GM18870 (cell line): ENCODE measurements around the gene PRR5.
"Not testable (repeated sequence)": the region's sequence is repeated elsewhere in the genome, so short reads cannot be mapped to it uniquely, and the experiment has no call there.

Source experiments
- ATAC-seq: cut with Tn5 transposase; IDR thresholded peaks from one replicate; pipeline ENCODE4 v1.9.1; 2021; ENCODE audit warnings: moderate library complexity; ENCODE audit not compliant: unreplicated experiment

The PRR5 gene

GRCh38 chr22:44734278-44734677 lies 32.3 kb downstream of the PRR5 start:
- no peak for ATAC-seq

- ATAC-seq: no peak
Measured at GRCh38 chr22:44734801-44735517, 33.0 kb downstream of the PRR5 start.

GRCh38 chr22:44735518-44736428 lies 33.8 kb downstream of the PRR5 start:
- no peak for ATAC-seq

DNA sequence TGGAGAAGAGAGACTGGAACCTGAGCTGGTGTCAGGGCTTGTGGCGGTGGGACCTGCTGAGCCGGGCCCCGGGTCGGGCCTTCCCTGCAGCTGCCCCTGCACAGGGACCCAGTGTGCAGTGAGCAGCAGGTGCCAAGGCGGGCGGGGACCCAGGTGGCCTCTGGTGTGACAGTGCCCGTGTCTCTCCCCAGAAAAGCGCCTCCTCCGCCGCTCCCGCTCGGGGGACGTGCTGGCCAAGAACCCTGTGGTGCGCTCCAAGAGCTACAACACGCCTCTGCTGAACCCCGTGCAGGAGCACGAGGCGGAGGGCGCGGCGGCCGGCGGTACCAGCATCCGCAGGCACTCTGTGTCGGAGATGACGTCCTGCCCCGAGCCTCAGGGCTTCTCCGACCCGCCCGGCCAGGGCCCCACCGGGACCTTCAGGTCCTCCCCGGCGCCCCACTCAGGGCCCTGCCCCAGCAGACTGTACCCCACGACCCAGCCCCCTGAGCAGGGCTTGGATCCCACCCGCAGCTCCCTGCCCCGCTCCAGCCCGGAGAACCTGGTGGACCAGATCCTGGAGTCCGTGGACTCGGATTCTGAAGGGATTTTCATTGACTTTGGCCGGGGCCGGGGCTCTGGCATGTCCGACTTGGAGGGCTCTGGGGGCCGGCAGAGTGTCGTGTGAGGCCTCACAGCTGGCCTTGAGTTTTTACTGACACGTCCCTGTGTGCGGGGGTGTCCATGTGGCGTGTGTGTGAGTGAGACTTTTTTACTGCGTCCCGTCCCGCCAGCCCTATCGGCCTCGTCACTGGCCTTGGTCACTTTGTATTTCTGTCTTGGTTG lies 34.8 kb downstream of the PRR5 start:
- ATAC-seq: no peak

DNA sequence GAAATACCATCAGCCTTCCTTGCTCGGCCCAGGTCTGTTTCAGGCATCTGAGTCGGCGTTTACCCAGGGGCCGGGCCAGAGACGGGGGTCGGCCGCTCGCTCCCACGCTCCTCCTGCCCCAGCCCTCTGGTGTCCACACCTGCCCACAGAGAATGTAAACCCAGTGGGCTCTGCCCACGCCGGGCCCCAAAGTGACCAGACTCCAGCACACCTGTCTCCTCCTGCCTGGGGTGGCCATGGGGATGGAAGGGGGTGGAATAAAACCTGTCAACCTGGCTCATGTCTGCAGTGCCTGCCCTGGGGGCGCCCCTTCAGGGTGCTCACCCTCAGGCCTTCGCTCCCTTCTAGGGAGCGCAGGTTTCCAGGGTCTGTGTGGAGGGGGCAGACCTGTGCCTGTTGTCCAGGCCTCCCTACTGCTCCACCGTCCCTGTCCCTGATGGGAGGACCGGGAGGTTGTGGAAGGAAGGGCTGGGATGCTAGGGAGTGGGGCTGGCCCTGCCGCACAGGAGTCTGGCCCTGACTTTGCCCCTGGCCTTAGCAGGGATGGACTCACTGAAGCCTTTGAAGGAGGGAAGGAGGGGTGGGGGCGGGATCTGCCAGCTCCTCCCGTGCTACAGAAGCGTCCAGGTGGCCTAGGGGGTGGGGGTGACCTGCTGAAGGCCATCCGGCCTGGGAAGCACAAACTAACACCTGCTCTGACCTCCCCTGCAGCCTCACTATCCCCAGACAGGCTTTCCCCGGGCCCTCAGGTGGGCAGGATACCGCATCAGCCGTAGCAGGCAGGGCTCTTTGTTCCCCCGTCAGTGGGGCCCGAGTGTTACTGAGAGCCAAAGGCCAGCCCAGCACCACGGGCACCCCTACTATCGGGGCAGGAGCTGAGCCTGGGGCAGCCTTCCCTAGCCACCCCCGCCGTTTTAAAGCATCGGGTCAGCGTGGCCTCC lies 35.7 kb downstream of the PRR5 start:
- no peak for ATAC-seq

DNA sequence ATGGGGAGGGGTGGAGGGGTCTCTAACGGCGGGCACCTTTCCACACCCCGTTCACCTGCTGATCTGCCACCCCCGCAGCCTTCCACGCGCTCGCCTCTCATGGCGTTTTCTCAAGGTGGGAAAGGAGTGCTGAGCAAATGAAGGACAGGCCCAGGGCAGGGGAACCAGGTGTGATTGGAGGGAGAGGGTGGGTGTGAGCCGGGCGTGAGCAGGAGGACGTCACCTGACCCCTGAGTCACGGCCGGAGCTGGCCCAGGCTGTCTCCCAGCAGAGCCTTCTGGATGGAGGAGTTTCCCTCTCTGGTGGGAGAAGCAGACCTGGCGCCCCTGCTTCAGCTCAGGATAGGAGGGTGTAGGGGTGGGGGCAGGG lies 36.3 kb downstream of the PRR5 start:
- no peak for ATAC-seq

GRCh38 chr22:44739024-44739423 lies 37.0 kb downstream of the PRR5 start:
- no peak for ATAC-seq

GRCh38 chr22:44739666-44740065 lies 37.7 kb downstream of the PRR5 start:
- ATAC-seq: not testable (repeated sequence)

DNA sequence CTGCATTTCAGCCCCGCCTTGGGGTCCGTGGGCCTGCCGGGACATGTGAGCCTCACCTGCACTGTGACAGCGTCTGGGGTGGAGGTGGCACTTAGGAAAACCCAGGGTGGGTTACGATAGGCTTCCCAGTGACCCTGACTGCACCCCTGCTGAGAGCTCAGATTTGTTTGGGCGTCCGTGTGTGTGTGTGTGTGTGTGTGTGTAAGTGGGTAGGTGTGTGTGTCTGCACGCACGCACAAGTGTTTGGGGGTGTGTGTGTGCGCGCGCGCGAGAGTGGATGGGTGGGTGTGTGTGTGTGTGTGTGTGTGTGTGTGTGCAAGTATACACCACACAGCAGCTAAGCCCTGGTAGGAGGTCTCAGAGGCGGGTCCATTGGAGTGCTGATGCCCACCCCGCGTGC lies 38.3 kb downstream of the PRR5 start:
- ATAC-seq: no peak

DNA sequence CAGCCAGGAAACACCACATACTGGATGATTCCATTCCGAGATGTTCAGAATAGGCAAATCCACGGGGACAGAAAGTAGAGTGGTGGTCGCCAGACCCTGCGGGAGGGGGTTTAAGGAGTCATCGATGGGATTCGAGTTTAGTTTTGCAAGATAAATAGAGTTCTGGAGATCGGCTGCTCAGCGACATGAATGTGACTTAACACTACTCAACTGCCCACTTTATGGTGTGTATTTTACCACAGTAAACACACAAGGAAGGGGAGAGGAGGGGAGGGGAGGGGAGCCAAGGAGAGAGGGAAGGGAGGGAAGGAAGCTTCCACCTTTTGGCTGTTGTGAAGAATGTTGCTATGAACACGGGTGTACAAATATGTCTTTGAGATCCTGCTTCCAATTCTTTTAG lies 39.9 kb downstream of the PRR5 start:
- no peak for ATAC-seq

DNA sequence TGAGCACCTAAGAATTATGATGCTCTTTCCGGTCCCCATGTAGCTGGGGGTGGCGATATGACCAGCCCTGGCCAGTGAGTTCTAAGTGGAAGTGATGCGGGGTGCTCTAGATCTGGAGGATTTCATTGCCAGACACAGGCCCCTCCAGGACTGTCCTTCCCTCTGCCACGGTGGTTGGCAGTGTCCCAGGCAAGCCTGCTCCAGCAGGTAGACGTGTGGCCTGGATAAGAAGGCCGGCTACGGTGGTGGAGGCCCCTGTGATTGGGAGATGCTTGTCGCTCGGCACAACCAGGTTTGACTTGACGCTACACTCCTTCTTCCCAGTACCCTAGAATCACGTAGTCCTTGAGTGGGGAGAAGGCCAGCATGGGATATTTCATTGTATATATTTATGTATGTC lies 41.2 kb downstream of the PRR5 start:
- ATAC-seq: no peak

DNA sequence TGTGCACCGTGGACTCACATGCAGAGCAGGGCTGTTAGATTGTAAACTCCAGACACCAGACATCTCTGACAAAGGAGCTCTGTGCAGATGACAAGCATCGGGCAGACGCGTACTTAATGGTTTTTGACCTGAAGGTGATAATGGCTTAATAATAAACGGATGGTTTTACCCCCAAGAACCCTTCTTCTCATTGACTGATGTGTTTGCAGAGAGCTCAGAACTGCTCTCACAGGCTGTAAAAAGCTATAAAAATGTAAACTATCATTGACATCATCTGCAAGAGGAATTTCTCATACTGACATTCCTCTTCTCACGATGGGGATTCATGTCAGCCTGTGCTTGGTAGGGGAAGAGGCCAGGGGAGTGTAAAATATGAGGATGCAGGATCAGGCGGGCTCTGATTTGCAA lies 41.8 kb downstream of the PRR5 start:
- no peak for ATAC-seq

DNA sequence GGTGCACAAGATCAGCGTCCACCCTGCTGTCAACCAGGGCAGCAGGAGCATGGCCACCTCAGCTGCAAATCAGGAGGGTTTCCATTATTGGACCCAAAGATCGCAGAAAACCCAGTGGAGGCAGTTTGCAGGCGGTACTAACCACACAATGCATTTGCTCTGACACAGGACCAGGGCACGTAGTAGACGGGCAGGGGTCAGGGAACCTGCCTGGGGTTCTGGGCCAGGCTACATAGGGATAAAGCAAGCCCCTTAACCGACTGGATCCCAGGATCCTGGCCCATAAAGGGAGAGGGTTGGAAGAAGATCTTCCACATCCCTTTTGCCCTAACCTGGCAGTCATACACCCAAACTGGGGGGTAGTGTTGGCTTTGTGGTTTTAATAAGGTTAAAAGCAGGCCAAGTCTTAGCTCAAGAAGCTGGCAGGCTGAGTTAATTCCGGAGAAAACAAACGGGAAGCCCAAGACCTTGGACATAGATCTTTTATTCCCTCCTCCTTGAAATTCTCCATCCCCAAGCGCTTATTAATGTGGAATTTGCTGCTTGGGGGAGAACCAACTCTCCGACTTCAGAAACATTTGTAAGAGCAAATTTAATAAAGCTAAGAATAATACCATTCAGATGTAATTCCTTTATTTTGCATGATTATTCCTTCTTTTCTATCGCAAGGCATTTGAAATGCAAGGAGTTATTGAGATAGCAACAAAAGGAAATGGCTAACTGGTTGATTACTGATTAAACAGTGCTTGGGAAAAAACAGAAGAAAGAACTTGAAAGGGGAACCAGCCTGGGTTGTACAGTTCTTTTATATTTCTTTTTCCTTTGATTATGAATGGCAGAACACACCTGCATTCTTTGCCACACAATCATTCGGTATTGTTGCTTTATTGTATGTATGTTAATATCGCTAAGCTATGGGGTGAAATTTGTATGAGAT lies 44.1 kb downstream of the PRR5 start:
- no peak for ATAC-seq

DNA sequence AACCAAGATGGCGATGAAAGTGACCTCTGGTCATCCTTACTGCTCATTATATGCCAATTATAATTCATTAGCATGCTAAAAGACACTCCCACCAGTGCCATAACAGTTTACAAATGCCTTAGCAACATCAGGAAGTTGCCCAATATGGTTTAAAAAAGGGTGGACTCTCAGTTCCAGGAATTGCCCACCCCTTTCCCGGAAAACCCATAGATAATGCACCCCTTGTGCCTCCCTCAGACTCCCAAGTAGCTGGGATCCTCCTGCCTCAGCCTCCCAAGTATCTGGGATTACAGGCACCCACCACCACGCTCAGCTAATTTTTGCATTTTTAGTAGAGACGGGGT lies 45.8 kb downstream of the PRR5 start:
- ATAC-seq: not testable (repeated sequence)

DNA sequence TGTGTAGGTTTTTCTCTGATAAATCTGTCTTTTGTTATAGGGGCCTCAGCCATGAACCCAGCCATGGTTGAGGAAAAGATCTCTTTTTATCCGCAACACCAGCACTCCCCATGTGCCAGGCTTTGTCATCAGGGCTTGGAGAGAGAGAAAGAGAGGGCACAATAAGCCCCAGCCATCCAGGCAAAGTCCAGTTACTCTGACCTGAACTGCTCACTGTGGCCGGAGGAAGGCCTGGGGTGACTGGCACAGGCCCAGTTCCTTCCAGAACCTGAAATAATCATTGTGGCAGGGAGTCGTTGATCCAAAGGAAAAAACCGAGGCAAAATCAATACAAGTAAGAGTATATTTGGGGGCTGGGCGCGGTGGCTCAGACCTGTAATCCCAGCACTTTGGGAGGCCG lies 46.5 kb downstream of the PRR5 start:
- ATAC-seq: no peak

DNA sequence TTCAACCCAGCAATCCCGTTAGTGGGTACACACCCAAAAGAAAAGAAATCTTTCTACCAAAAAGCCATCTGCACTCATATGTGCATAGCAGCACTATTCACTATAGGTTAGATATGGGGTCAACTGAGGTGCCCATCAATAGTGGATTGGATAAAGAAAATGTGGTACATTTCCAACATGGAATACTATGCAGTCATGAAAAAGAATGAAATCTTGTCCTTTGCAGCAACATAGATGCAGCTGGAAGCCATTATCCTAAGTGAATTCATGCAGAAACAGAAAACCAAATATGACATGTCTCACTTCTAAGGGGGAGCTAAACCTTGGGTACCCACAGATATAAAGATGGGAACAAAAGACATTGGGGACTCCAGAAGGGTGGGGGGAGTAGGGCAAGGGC lies 48.5 kb downstream of the PRR5 start:
- ATAC-seq: no peak

DNA sequence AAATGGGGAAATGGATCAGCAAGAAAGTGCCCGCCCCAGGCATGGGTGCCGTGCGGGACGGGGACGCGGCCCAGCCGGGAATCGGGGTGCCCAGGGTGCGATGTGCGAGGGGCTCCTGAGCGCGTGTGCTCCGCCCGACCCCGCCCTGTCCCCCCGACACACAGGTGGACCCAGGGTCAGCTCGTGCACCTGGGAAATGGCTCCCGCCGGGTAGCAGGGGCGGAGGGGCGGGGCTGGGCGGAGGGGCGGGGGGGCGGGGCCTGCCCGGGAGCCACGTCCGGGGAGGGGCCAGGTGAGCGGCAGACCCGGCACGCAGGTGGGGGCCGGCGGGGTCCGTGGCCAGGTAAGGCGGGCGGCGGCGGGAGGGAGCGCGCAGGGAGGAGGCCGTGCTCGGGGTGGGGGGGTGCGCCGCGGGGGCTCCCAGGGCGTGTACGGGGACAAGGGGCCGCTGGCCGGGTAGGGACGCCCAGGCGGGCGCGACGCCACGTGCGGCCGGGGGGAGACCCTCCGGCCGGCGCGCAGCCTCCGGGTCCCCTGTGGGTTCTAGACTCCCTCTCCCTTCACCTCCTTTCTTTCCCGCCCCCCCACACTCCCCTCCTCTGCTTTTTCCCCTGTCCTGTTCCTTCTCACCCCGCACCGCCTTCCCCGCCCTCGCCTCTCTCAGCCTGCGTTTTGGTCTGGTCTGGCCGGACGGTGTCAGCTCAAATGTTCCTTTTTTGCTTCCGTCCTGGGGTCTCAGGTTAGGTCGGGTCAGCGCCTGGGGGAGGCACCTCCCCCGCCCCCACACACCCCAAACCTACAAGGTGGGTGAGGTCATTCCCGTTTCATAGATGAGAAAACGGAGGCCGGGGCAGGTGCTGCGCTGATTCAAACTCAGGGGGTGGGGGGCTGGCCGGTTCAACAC lies 50.5 kb downstream of the PRR5 start, which contains the start of gene ARHGAP8:
Gene ARHGAP8, plus strand, starts transcription at position 291 of the 904 bp plus-strand sequence. CDS start 33,953 bp downstream, outside the sequence.
- no peak for ATAC-seq
